Activated T-cell treated with anti-CD3 and anti-CD28 coated beads, Interleukin-2, amount 50 U/mL, for 48 hours (primary cell): ENCODE data around the gene TSPAN1.

ENCODE experiments used
- DNase-seq, 2 experiments: peaks; one replicate each; pipeline ENCODE4 v3.0.0-alpha.2; 2020

TSPAN1 gene, protein sequence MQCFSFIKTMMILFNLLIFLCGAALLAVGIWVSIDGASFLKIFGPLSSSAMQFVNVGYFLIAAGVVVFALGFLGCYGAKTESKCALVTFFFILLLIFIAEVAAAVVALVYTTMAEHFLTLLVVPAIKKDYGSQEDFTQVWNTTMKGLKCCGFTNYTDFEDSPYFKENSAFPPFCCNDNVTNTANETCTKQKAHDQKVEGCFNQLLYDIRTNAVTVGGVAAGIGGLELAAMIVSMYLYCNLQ

GRCh38 chr1:46174448-46175231, at the start of gene TSPAN1:
Gene TSPAN1, plus strand, starts transcription at chr1:46175087. Its CDS starts 6,021 bp downstream, at chr1:46181108.
- DNase-seq: no peak

DNA sequence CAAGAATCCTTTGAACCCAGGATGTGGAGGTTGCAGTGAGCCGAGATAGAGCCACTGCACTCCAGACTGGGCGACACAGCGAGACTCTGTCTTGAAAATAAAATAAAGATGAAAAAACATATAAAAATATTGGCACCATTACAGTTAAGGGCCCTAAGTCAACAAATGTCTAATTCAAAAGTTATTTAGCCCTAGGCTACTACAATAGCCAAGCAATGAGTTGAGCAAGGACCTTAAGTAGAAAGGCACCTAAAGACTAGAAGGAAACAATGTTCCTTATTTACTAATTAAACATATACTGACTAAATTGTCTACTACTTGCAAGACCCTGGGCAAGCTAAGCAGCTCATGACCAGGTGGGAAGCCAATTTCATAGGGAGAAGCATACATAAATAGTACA, 46.5 kb upstream of the TSPAN1 start:
- DNase-seq: no peak

DNA sequence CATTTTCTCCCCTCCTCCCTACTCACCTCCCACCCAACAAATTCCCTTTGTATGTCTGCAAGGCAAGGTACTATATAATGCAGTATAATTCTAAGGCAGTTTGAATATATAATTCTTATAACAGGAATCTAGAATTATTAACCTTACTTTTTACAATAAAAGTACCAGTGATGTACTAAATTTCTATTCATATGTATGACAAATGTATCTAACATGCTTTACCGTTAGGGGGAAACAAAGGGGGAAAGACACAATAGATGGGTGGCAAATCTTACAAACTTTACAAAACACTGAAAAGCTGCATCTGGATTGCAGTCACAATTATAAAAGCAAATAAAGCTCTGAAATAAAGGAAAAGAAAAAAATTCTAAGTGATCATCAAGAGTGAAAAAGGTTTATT, 44.8 kb upstream of the TSPAN1 start:
- DNase-seq: no peak

- DNase-seq: no peak
Measured at GRCh38 chr1:46130606-46131005, 44.3 kb upstream of the TSPAN1 start.

DNA sequence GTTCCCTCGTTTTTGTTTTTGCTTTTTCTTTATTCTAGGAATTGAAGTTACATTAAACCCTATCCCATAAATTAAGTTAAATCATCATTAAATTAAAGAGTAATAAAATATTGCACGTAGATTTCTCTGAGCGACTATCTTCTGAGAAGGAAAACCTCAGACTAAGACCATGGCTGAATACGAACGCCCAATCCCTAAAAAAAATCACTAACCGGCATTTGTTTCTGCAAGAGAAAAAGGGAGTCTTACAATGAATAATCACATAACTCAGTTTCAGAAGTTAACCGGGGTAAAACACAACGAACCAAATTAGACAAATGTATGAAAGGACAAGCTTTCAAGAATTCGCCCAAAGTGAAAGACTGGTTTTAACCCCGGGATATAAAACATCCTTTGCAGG, 43.8 kb upstream of the TSPAN1 start:
- no peak for DNase-seq

DNA sequence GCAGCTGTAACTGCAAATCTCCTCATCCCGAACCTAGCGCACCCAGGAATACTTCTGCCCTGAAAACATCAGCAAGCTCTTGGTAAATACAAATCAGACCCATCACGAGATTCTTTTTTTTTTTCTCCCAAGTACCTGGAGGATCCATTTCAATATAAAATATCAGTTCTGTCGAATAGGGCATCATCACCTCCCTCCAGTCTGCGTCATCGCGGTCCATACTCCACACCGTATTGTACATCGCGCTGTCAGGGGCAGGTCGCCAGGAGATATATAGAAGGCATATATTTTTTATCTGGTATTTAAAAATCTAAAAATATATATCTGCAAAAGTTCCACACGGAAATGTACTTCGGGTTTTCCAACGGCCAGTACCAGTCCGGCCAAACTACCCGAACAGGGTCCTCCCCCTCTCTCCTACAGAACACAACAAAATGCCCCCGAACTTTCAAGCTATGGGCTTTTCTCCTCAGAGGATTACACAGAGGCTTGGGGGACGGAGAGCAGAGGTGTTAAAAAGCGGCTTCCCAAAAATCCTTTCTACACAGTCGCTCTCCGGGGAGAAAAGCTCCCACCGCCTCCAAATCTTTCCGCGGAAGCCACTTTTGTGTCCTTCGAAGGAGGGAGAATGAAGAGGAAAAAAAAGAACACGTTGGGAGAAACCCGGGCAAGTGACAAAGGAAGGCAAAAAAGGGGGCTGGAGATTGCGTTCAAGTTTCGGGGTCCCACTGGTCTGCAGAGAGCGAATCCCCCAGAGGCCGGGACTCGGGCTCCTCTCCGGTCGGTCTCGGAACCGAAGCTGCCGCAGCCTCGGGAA, 43.0 kb upstream of the TSPAN1 start:
- DNase-seq: peak; percentile 37 to 45

DNA sequence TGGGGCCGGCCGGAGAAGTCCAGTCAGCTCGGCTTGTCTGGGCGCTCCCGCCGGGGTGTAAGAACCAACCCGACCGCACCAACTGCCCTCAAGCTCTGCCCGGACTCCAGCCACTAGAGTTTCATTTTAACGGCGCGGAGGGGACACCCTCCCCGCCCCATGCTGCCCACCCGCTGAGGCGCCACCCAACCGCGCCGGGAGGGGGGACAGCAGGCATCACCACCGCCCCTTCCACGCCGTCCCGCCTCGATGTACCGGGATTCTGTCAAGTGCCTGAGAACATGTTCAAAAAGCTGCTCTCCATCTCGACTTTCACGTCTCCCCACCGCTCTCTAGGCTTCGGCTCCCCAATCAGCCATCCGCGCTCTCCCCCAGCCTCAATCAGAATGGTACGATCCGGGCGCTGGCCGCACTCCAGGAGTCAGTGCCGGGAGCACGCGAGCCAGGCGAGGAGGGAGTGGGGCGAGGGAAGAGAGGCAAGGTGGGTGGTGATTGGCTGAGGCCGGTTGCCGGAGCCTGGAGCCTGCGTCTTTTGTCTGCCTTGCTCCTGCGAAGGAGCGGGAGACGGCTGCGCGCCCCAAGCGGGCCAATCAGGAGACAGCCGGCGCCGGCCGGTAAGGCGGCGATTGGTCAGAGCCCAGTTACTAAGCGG, 42.2 kb upstream of the TSPAN1 start, which contains the start of gene PIK3R3:
Gene PIK3R3 (minus strand): TSS at position 101 of the 652 bp plus-strand sequence. CDS start 677 bp downstream, outside the sequence.
- DNase-seq: peak; percentile 91 to 92

- DNase-seq: no peak
Measured at GRCh38 chr1:46133181-46133658, 41.7 kb upstream of the TSPAN1 start.

- no peak for DNase-seq
Measured at GRCh38 chr1:46133781-46134350, 41.0 kb upstream of the TSPAN1 start.

DNA sequence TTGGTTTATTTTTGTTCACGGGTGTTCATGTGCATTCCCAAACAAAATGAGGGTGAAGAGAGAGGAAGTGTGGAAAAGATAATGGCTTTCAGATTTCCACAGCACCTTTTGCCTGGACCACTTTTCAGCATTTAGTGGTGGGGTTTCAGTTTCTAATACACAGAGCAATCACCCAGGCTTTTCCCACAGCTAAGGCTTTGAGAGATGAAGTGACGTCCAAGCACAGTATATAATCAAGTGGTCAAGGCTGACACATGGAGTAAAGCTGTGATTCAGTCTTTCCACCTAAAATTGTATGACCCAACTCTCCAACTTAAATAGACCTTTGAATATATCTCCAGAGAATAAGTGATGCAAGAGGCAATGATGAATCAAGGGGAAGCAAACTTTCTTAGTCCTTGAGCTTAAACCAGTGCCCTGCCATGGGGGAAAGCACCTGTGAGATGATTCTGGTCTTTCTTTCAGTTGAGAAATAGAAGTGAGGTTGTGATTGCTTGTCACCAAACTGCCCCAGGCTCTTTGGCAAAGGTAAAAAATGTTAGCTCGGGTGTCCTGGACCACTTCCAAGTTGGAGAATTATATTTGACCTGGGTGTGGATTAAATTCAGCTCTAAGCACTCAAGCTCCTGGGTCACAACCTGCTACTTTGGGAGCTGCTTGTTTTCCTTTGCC, 40.1 kb upstream of the TSPAN1 start:
- no peak for DNase-seq

DNA sequence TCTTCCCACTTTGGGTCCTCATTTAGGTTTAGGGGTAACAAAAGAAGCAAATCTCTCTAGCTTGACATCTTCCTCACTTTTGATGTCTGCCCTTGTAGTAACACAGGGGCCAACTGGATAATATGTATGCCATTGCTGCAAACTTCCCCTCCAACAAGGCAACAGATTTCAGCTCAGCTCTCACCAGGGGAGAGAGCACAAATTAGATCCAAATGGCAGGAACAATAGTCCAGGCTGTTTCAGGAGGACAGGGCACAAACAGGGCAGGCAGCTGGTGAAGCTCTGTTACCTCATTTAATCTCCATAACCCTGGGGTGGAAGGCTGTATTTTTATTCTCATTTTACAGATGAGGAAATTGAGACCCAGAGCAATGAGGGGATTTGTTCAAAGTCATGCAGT, 38.2 kb upstream of the TSPAN1 start:
- DNase-seq: no peak

- DNase-seq: no peak
Measured at GRCh38 chr1:46137916-46138315, 37.0 kb upstream of the TSPAN1 start.

DNA sequence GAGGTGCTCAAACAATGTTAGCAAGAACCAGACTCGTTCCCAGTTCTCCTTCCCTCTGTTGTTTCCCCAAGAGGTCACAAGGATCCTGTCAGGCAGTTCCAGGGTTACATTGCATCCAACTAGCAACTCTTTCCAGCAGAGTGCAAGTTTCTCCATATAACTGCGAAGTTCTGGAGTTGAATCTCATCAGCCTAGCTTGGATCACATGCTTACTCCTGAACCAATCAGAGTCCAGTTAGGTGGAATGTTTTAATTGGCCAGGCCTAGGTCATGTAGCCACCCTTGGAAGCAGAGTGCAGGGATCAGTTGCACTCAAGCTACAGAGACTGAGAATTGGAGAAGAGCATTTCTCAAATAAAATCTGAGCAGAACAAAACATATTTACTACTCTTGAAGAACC, 26.6 kb upstream of the TSPAN1 start:
- DNase-seq: no peak

- DNase-seq: no peak
Measured at GRCh38 chr1:46150085-46150484, 24.8 kb upstream of the TSPAN1 start.

- DNase-seq: no peak
Measured at GRCh38 chr1:46152016-46152415, 22.9 kb upstream of the TSPAN1 start.

DNA sequence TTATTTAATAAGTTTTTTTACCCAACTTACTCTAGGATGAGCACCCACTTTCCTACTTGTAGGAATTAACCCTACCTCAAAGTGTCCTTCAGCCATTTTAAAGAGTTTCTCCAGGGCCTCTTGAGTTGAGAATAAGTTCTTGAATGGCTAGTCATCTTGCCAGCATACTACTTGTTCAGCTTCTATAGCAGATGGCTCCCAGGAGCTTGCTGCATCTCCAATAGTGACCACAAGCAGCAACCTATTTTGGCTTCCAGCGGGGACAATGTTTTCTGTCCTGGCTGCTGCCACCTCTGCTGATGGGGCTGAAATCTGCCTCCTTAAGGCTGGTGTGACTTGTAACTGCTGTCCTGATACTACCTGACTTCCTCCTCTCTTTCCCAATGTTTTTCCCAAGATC, 21.7 kb upstream of the TSPAN1 start:
- no peak for DNase-seq

DNA sequence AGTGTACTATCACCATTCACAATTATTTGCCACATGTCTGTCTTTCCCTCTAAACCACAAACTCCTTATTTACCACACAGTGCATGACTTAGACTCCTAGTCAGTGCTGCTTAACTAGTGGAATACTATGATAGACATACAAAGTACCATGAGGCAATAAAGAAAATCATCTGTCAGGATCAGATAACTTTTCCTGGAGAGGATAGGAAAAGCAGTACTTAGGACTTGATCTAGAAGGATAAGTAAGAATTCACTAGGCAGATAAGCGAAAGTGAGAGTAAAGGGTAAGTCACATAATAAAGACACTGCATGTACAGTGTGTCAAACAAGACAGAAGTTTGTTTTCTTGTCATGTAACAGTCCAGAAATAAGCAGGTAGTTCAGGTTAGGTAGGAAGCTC, 21.2 kb upstream of the TSPAN1 start:
- DNase-seq: no peak

GRCh38 chr1:46157916-46158311, 17.0 kb upstream of the TSPAN1 start:
- no peak for DNase-seq

DNA sequence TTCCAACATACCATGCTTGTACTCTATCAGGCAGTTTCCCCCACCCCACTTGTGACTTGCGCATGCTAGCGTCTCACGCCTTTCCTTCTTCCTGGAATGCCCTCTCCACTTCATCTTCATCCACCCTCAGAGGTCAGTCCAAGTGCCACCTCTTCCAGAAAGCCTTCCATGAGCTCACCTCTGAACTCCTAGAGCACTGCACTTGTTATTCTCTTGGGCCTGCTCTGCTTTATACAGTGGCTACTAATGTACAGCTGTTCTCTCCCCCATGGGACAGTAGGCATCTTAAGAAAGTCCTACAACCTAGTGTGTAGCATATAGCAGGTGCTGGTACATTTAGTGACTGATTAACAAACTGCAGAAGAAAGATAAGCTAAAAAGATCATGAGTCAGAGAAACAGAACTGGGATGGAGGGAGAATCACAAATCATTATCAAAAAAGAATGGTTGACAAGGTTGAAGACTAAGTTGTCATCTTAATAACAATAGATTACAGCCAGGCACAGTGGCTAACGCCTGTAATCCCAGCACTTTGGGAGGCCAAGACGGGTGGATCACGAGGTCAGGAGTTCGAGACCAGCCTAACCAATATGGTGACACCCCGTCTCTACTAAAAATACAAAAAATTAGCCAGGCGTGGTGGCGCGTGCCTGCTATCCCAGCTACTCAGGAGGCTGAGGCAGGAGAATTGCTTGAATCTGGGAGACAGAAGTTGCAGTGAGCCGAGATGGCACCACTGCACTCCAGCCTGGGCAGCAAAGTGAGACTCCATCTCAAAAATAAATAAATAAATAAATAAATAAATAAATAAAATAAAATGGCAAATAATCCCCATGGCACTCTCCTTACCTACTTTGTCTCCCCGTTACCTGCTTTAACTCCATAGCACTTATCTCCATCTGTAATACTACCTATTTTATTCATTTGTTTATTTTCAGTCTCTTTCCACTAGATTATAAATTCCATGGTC, 16.3 kb upstream of the TSPAN1 start:
- no peak for DNase-seq

GRCh38 chr1:46159516-46159915, 15.4 kb upstream of the TSPAN1 start:
- no peak for DNase-seq

DNA sequence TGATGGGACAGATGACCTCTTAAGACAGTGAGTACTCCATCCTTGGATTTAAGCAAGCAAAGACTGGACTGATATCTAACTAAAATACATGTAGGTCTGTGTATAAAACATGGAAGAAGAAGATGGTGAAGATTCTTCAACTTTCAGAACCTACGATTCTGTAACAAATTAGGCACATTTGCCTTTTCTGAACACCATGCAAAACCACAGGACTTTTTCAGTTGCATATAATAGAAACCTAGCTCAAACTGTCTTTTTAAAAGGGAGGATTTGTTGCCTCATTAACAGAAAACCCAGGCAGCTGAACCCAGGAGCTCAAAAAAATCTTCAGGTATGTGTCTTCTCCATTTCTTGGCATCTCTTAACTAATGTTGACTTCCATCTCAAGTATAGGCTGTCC, 14.7 kb upstream of the TSPAN1 start:
- no peak for DNase-seq
